ENCODE measurements around the gene CEMIP.
"Not testable (repeated sequence)": the region's sequence is repeated elsewhere in the genome, so short reads cannot be mapped to it uniquely, and the experiment has no call there.

Gene CEMIP

DNA sequence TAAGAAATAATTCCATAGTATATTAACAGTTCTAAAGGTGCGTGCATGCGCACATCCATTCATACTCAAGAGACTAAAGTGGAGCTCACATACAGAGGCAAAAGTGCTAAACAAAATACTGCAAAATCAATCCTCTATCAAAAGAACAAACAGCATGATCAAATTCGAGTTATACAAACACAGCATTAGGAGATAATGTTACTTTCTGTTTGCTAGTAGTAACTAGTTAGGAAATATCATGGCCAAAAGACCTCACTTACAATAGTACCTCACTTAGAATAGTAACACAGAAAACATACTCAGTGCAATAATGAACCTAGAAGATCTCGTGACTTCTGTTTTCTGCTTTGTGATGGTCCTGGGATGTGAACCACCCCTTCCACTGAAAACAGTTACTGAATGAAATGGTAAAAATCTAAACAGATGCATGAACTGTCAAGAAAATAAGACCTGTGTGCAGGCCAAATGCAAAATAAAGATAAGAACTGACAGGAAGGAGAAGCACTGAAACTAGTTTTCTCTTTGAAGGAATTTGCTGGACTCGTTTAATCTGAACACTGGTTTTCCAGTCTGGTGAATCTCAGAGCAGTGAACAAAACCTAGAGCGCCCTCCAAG, 20.9 kb upstream of the CEMIP start:
- DNase-seq (ENCODE audit: low spot score), result no peak

DNA sequence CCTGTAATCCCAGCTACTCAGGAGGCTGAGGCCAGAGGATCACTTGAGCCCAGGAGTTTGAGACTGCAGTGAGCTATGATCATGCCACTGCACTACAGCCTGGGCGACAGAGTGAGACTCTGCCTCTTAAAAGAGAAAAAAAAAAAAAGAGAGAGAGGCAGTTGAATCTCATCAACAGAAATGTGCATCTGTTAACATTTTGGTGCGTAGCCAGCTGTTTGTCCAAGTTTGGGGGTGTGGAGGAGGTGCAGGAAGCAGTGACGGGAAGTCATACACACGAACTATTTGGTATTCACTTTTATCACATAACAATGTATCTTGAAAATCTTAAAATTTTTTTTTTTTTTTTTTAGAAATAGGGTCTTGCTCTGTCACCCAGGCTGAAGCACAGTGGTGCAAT, 18.2 kb upstream of the CEMIP start:
- no peak for DNase-seq (ENCODE audit: low spot score)

DNA sequence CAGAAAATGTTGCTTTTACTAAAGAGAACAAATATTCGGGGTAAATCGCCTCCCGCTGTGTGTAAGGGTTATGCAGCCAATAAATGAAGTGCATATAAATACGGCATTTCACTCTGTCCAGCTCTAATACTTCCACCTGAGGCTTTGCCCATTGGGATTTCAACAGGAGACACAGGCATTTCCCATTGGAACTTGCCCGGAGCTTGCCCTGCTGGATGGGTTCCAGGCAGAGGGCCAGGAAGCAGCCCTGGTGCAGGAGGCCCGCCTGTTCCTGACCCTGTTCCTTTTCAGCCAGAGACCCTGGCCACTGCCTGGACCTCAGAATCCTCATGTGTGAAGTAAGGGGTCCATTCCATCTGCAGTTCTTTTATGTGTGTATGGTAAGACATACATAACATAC, 17.4 kb upstream of the CEMIP start:
- DNase-seq (ENCODE audit: low spot score), result no peak

DNA sequence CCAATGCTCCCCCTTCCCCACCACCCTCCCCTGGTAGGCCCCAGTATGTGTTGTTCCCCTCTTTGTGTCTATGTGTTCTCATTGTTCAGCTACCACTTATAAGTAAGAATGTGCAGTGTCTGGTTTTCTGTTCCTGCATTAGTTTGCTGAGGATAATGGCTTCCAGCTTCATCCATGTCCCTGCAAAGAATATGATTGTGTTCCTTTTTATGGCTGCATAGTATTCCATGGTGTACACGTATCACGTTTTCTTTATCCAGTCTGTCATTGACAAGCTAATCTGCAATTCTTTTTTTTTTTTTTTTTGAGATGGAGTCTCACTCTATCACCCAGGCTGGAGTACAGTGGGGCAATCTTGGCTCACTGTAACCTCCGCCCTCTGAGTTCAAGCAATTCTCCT, 15.9 kb upstream of the CEMIP start:
- DNase-seq (ENCODE audit: low spot score), result not testable (repeated sequence)

DNA sequence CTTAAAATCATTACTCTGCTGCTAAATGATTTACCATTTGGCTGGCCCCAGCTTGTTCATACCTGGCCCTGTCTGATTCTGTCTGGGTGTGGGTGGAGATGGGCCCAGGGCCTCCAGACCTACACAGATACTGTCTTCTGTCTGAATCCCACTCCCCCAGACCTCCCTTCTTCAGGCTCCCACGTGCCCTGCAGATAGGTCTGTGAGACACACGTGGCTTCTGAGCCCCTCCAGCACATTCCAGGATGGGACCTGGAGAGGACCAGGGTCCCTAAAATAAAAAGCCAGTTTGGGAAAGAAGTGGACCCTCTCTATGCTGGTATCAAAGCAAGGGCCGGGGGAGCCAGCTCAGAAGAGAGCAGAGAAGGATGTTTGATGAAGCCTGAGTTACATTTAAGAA, 14.6 kb upstream of the CEMIP start:
- no peak for DNase-seq (ENCODE audit: low spot score)

DNA sequence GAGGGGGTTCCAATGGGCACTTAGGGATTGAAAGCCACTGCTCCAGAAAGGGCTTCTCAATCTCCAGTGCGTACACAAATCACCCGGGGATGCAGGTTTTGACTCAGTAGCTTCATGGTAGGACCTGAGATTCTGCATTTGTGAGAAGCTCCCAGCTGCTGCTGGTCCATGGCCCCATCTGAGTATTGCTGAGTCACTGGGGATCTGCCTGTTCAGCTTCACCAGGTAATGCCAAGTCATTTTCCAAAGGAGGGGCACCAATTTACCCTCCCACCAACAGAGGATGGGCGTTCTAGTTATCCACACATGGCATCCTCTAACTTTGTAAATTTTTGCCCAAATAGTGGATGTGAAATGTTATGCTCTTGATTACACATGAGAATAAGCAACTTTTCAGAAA, 12.9 kb upstream of the CEMIP start:
- DNase-seq (ENCODE audit: low spot score), result no peak

DNA sequence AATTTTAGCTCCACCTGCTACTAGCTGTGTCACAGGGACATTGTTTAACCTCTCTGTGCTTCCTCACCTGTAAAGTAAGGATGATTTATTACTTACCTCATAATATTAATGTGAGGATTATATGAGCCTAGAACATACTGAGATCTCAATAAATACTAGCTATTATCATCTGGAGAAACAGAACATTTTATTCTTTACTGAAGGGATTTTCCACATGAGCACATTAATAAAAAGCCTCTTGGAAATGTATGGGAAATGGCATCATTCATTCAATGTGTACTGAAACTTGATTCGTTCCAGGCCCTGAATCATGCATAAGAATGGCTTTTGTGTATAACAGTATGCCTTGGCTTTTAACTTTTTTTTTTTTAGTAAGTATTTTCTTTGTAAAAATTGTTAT, 11.0 kb upstream of the CEMIP start:
- no peak for DNase-seq (ENCODE audit: low spot score)

DNA sequence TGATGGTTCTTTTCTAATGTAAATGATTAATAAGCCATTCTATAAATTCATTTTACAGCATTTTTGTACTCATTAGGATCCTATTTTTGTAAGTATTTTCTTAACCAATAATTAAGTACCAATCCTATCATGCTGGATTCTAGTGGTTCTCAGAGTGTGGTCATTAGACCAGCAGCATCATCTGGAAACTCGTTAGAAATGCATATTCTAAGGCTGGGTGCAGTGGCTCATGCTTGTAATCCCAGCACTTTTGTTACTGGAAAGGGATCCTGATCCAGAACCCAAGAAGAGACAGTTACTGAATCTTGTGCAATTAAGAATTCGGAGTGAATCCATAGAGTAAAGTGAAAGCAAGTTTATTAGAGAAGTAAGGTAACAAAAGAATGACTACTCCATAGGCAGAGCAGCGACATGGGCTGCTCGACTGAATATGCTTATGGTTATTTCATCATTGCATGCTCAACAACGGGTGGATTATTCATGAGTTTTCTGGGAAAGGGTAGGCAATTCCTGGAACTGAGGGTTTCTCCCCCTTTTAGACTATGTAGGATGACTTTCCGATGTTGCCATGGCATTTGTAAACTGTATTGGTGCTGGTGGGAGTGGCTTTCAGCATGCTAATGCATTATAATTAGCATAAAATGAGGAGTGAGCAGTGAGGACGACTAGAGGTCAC, 9.9 kb upstream of the CEMIP start:
- no peak for DNase-seq (ENCODE audit: low spot score)

DNA sequence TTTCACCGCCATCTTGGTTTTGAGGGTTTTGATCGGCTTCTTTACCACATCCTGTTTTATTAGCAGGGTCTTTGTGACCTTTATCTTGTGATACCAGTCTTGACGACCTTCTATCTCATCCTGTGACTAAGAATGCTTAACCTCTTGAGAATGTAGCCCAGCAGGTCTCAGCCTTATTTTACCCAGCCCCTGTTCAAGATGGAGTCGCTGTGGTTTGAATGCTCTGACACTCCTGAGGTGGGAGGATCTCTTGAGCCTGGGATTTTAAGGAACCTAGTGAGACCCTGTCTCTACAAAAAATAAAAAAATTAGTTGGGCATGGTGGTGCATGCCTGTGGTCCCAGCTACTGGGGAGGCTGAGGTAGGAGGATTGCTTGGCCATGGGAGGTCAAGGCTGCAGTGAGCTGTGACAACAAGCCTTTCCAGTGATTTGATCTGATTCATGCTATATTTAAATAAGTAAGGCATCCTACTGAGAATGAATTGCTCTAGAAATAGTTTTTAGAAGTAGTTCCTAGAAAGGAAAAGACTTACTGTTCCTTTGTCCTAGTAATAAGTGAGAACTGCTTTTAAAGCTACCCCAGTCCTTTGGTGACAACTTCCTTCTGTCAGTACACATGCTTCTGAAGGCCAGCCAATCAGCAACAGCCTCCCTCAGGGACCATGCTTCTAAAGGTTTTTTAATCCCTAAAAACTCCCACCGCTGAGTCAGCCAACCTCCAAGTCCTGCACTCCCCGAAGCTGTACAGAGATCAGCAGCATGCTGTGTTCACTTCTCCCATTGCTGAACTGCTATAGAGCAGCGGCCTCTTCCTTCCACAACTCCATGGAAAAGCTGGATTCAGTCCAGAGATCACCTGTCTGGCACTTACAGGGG, 9.1 kb upstream of the CEMIP start:
- no peak for DNase-seq (ENCODE audit: low spot score)

DNA sequence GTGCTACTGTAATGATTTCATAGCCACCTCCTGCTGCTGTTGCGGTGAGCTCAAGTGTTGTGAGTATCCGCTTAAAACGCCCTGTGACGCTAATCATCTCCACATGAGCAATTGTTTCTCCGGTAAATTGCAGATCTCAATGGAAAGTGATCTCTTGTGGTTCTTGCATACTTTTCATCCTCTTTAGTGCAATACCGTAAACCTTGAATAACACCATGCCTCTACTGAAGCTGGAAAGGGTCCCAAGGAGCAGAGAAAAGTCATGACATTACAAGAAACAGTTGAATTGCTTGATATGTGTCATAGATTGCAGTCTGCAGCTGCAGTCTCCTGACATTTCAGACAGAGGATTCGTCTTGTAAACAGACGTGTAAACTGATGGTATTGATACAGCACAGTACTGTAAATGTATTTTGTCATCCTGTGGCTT, 6.0 kb upstream of the CEMIP start:
- no peak for DNase-seq (ENCODE audit: low spot score)

DNA sequence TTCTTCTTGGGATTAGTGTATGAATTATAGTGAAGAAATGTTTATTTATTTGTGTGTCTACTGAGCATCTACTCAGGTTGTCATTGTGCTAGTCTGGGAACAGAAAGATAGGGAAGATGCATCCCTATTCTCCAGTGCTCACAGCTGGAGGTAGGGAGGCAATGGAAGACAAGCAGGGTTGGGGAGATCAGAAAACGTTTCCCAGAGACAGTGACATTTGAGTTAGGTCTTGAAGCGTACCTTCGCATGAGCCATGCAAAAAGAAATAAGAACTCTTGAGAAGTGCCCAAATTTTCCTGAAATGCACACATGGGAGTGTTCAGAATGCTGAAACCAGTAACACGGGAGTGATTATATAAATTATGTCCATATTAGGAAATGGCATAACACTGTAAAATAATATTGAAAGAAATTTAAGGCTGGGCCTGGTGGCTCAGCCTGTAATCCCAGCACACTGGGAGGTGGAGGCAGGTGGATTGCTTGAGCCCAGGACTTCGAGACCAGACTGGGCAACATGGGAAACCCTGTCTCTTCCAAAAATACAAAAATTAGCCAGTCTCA, 5.3 kb upstream of the CEMIP start:
- no peak for DNase-seq (ENCODE audit: low spot score)

DNA sequence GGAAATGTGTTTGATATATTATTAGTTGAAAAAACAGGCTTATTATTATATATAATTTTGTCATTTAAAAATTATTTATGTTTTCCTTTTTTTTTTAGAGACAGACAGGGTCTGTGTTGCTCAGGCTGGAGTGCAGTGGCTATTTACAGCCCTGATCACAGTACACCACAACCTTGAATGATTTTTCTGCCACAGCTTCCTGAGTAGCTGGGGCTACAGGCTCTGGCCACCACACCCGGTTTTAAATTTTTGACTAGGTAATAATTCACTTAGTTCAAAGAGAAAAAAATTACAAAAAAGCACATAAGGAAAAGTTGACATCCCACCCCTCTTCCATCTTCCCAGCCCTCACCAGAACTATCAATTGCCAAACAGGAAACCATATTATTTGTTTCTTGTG, 4.7 kb upstream of the CEMIP start:
- no peak for DNase-seq (ENCODE audit: low spot score)

DNA sequence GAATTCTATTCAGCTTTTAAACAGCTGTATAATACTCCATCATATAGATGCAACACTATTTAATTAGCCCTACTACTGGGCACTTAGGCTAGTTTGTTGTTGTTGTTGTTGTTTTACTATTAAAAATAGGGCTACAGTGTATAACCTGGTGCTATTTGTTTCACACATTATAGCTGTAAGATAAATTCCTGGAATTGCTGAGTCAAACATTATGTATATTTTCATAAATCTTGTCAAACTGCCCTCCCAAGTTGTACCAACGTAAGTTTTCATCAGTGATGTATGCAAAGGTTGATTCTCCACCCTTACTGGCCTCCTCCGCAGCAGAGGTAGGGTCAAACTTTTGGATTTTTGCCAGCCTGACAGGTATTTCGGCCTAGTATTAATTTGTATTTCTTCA, 3.8 kb upstream of the CEMIP start:
- DNase-seq (ENCODE audit: low spot score), result no peak

DNA sequence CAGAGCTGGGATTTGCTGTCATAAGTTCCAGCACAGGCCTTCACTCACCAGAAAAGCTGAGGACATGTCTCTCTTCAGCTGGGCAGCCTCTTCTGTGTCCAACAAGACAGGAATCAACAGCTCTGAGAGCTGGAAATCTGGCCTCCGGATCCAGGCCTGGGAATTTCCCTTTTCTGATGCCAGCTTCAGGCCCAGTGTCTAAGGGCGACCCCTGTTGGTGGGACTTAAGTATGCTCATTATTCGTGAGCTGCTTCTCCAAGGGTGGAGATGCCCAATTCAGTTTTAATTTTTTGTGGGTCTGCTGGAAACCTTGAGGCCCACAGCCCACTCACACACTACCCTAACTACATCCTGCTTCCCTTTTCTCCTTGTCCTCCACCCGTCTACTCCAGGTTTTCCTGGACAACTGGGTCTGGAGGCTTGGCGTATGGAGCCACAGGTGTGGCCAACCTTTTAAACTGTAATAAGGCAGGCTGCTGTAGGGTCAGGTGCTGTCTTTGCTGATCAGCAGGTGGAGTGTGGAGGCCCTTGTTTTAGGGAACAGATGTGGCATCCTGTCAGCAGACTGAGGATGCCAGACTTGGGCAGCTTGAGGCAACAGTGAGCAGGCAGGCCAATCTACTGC, 2.6 kb upstream of the CEMIP start:
- peak; percentile 44 for DNase-seq (ENCODE audit: low spot score)

DNA sequence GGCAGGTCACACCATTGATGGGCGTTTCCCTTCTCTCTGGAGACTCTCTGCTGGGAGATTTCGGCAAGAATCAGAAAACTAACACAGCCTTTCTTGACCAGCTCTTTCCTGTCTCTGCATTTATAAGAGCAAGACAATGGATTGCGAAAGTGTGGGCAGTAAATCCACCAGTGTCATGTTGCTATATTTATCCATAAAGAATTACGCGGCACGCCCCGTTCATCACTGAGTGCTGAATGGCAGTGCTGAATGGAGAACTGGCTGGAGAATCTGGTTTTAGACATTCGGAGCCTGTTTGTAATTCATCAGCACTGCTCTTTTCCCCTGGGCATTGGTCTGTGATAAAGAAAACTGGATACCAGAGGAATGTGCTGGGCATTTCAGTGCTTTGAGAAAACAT, 2.0 kb upstream of the CEMIP start:
- DNase-seq (ENCODE audit: low spot score), result no peak

DNA sequence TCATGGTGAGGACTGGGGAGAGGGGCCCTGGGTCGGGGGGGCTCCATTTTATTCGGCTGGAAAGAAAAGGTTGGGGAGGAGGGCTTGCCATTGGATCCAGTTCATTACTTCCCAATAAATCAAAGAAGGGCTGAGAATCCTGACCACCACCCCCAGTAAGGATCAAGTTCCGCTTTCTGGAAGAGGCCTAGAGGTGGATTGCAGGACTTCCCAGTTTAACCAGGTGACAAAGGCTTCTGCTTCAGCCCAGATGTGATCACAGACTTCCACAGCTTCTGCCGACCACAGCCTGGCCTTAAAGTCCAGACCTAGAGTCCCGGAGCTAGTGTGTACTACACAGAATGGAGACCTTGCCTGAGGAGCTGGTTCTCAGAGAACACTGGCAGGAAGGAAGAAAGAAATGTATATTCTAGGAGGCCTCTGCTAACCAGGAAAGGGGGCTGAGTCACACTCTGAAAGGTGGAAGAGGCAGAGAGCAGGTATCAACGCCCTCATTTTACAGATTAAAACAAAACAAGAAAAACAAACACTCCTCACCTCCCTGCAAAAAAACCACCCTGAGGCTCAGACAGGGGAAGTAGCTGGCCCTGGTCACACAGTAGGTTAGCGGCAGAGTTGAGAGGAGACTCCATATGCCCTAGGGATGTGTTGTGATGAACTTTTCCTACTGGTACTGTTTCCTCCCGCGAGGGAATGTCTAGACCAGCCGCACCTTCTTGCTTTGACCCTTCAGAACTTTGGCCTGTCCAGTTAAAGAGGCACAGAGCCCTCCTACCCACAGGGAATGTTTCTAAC, 1.1 kb upstream of the CEMIP start:
- DNase-seq (ENCODE audit: low spot score), result no peak

DNA sequence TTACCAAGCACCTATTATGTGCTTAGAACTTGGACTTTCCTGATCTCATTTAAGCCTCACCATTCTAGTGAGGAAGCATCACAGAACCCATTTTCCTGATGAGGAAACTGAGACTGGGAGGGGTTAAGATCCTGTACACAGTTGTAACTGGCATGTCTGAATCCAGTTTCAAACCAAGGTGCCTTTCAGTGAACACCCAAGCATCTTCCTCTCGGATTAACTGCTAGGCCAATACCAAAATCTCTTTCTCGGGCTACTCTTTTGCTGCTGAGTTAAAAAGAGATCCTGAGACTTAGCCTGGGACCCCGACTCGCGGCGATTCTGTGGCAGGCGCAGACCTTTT, 578 bp upstream of the CEMIP start:
- DNase-seq (ENCODE audit: low spot score), result no peak

DNA sequence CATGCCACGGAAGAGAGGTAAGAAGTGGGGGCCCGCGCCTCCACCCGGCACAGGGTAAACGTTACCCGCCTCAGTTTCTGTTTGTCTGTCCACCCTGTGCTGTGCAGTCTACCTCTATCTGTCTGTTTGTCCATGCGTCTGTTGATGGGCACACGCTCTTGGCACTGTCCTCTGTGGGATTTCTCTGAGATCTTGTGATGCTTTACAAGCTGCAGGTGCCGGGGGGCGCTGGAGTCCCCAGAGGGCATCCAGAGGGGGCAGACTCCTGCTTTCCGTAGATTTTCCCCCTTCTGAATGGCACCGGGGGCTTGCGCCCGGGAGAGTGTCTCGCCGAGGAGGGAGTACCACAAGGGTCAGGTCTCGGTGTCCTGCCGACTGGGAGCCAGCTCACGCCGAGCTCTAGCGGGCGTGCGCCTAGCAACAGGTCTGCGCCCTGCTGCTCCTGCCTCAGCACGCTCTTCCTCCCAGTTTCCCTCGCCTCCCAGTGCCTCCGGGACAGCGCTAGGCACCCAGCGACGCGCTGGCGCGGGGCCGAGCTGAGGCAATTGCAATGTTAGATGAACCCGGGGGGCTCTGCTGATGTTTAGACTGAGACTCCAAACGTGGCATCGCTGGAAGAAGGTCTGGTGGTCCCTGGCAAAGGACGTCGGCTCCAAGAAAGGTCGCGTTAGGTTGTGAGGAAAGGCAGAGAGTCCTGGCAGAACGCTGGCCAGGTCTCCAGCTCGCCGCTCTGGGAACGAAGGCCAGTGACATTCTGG, 667 bp downstream of the CEMIP start:
- no peak for DNase-seq (ENCODE audit: low spot score)

DNA sequence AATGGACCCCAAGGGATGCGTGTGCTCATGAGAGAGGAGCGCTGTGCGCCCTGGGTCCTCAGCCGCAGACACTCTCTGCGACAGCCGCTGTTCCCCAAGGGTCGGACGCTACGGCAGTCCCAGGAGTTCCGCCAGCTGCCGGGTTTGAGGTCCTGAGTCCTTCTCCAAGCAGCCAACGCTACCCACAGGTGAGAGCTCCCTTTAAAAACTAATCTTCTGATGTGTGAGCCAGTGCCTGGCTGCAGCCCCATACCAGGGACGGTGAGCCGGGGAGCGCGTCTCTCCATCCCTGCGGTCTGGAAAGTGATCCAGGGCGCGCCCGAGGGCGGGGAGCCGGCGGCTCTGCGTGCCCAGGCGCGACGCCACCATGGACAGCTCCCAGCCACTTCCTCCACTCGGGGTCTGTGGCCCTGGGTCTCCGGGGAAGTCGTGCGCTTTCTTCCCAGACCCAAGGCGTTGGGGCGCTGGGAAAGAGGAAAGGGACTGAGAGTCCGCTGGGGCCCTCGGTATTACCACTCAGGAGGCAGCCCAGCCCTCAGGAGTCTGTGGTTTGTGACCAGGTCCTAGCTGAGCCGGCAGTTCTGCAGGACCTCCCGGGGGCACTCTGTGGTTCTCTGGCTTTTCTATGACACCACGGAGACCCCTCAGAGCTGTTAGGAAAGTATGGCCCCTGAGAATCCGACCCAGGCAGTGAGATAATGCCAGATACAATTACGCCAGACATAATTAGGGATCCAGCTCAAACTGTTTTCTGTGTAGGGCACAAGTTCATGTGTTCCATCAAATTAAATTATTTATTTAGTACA, 1.4 kb downstream of the CEMIP start:
- no peak for DNase-seq (ENCODE audit: low spot score)

DNA sequence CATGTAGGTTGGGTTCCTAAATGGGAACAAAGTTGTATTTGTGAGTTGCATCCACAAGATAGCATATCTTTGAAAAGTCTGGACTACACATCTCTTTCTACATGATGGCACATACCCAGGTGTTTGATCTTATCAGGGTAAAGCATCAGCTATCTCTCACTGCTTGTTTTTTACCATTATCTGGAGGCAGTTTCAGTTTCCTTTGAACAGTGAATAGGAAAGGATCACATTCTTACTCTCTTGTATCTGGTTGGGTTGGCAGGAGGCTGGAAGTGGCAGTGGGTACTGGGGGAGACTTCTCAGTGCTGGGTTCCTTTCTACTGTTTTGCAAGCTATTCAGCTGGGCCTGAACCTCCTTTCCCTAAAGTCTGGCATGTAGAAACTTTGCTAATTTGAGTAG, 4.1 kb downstream of the CEMIP start:
- DNase-seq (ENCODE audit: low spot score), result no peak

Measured in hematopoietic multipotent progenitor cell treated with erythropoietin and hydrocortisone succinate and interleukin-3 and kit ligand, for 15 days (in vitro differentiated cells).